Upper lobe of left lung (tissue), 6 donors: ENCODE data around the gene CLIP2. TPM values are rescaled to one million over a fixed set of nuclear protein-coding genes. Genes with fewer than 3 reads are reported as not detected.

Experiments used
- ATAC-seq, 2 donors: fragments of 200-7000 bp; cut with Tn5 transposase; one replicate each; pipeline ENCODE4 v1.9.1; 2022; ENCODE audit warnings: mild to moderate bottlenecking in 2 of 2, moderate library complexity in 2 of 2; ENCODE audit not compliant: low FRiP score in 2 of 2
- DNase-seq, 2 donors: peaks; one replicate each; pipeline ENCODE4 v3.0.0-alpha.2; 2019 to 2020
- H3K27ac ChIP-seq, 4 donors: fragments of 200-600 bp; sonication (generic); one replicate each; pipeline ENCODE4 v1.5.1; 2016 to 2019
- H3K27me3 ChIP-seq, 4 donors: fragments of 200-600 bp; sonication (generic); one replicate each; pipeline ENCODE4 v1.5.1; 2017 to 2019
- H3K36me3 ChIP-seq, 4 donors: fragments of 200-600 bp; sonication (generic); one replicate each; pipeline ENCODE4 v1.5.1; 2016 to 2019
- H3K4me1 ChIP-seq, 4 donors: fragments of 200-600 bp; sonication (generic); one replicate each; pipeline ENCODE4 v1.5.1; 2018 to 2019
- H3K4me3 ChIP-seq, 4 donors: fragments of 200-600 bp; sonication (generic); one replicate each; pipeline ENCODE4 v1.5.1; 2017 to 2019; ENCODE audit warnings: mild to moderate bottlenecking in 2 of 4, moderate library complexity in 1 of 4
- H3K9me3 ChIP-seq, 4 donors: fragments of 200-600 bp; sonication (generic); one replicate each; pipeline ENCODE4 v1.5.1; 2018 to 2019
- EP300 ChIP-seq, 4 donors: sonication (generic); formaldehyde crosslinking; IDR thresholded peaks; one replicate each; pipeline ENCODE4 v1.5.1; 2017; ENCODE audit warnings: antibody characterized with exemption in 4 of 4, control low read depth in 2 of 4
- POLR2A ChIP-seq, 4 donors: fragments of 450-650 bp; IDR thresholded peaks; one replicate each; pipeline ENCODE4 v1.5.1; 2016 to 2017; ENCODE audit warnings: antibody characterized with exemption in 4 of 4, mild to moderate bottlenecking in 2 of 4
- POLR2AphosphoS5 ChIP-seq, 2 donors: sonication (generic); formaldehyde crosslinking; IDR thresholded peaks; one replicate each; pipeline ENCODE4 v1.5.1; 2017; ENCODE audit warnings: antibody characterized with exemption in 2 of 2
- WGBS, 2 donors: methylation state at CpG; one replicate each; pipeline ENCODE4 v1.1.5; 2017 to 2018; 5-methylcytosine and 5-hydroxymethylcytosine counted together
- total RNA-seq, 6 donors: library from RNA; depleted of rRNA in 4 of 6; stranded (reverse); fragments of >200 nt in 4 of 6; gene quantifications; one replicate each; pipeline versions ENCODE4 v1.1.0 to v1.2.1, GENCODE V29; 2016 to 2021
- TF ChIP-seq, protein P1 (sequence below), 6 experiments: fragments of 450-650 bp in 4 of 6; fragments of 200-600 bp in 2 of 6; sonication (generic) in 2 of 6; IDR thresholded peaks; one replicate each; pipeline ENCODE4 v1.5.1; 2016 to 2019; ENCODE audit warnings: antibody characterized with exemption in 6 of 6
- donor health status: DM: no; HTN: no; CAD: no; lungs with moderate emphysema.
- donor health status: DM: no; HTN: yes; CAD: no; lungs with severe emphysema.

The CLIP2 gene
- total RNA-seq, 6 donors from 2014 or later = 12.1 to 55.5 (median 24.8) TPM

DNA sequence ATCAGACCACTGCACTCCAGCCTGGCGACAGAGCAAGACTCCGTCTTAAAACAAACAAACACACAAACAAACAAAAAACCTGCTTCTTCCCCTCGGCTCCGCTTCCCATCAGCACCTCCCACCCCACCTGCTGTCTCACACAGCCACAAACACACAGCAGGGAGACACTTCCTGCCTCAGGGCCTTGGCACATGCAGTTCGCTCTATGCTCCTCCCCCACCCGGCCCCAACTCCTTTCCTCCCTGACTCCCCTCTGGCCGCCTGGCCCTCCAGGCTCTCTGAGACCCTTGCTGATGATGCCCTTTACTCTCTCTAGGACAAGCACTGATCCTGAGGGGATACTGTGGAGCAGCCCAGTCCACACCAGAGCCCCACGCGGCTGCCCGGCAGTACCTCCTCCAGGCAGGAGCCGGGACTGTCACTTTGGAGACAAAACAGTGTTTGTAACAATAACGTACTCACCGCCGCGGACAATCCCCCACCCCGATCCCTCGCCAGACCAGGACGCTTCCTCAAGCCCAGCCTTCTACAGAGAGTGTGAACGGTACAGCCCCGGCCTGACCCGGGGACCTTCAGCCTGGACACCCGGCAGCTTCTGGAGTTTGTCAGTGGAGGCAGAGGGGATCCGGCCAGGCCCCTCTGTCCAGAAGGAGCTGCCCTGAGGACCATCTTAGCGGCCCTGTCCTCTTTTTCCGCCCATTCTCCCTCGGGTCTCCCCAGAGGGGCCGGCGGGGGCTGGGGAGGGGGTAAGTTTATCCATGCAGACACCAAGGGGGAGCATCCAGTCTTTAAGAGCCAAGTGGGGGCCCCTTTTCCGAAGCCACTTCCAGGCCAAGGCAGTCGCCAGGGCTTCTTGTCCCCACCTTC, 114.5 kb downstream of the CLIP2 start:
- ATAC-seq (peak in 1 of 2 donors; percentile 16), DNase-seq (no peak)
- Histone ChIP-seq H3K27me3 (no peaks in the 10 kb centered on the region), H3K9me3 (no peaks in the 10 kb centered on the region), H3K27ac (no peak overlapping the region), H3K4me3 (no peak overlapping the region), H3K36me3 (peaks cover 0 to 38% (median 20%) of the 10 kb centered on the region in 4 donors), H3K4me1 (no peaks in the 10 kb centered on the region)
- WGBS, 2 donors = 84 to 90% methylated on average over 21 to 30 of the region's 30 CpGs
- TF ChIP-seq, protein P1, sequence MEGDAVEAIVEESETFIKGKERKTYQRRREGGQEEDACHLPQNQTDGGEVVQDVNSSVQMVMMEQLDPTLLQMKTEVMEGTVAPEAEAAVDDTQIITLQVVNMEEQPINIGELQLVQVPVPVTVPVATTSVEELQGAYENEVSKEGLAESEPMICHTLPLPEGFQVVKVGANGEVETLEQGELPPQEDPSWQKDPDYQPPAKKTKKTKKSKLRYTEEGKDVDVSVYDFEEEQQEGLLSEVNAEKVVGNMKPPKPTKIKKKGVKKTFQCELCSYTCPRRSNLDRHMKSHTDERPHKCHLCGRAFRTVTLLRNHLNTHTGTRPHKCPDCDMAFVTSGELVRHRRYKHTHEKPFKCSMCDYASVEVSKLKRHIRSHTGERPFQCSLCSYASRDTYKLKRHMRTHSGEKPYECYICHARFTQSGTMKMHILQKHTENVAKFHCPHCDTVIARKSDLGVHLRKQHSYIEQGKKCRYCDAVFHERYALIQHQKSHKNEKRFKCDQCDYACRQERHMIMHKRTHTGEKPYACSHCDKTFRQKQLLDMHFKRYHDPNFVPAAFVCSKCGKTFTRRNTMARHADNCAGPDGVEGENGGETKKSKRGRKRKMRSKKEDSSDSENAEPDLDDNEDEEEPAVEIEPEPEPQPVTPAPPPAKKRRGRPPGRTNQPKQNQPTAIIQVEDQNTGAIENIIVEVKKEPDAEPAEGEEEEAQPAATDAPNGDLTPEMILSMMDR (IDR thresholded peaks at IDR 0.05) = no peak
- TF ChIP-seq POLR2AphosphoS5 (IDR thresholded peaks at IDR 0.05) = no peak
- TF ChIP-seq POLR2A (IDR thresholded peaks at IDR 0.05) = no peak
- TF ChIP-seq EP300 (IDR thresholded peaks at IDR 0.05) = no peak

DNA sequence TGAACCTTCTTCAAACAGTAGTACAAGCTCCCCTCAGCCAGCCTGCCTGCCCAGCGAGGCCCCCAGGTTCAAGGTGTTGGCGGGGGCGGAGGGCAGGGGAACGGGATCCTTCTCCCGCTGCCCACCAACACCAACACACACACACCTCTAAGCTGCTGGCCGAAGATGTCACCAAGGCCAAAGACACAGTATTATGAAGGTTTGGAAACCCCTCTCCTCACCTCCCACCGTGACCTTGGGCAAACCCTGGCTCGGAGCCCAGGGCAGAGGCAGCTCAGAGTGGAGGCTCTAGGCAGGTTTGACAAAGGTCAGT, 115.1 kb downstream of the CLIP2 start:
- Histone ChIP-seq H3K27ac (no peak overlapping the region), H3K36me3 (peaks cover 0 to 38% (median 20%) of the 10 kb centered on the region in 4 donors), H3K4me1 (no peaks in the 10 kb centered on the region), H3K27me3 (no peaks in the 10 kb centered on the region), H3K9me3 (no peaks in the 10 kb centered on the region), H3K4me3 (no peak overlapping the region)
- no peak for ATAC-seq
- TF ChIP-seq, protein P1 (IDR thresholded peaks at IDR 0.05) = no peak
- TF ChIP-seq POLR2AphosphoS5 (IDR thresholded peaks at IDR 0.05) (no peak), POLR2A (IDR thresholded peaks at IDR 0.05) (no peak), EP300 (IDR thresholded peaks at IDR 0.05) (no peak)
- DNase-seq = no peak
- 88 to 94% methylated on average over 7 to 8 of the region's 8 CpGs for WGBS, 2 donors

DNA sequence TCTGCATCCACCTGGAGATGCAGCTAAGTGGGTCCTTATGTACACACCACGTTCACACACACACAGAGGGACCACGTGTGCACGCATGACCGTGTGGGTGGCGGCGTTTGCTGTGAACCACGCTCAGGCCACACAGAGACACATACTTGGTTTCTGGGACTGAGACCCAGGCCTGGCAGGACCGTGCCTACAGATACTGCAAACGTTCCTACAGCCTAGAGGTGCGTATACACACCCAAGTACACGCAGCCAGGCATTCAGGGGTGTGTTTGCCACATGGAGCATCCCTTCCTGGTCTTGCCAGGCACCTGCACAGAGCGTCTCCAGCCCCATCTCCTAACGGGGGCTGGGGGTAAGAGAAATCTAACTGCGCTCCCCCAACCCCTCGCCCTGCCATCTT, 115.5 kb downstream of the CLIP2 start:
- Histone ChIP-seq H3K27ac (no peak overlapping the region), H3K36me3 (peaks cover 0 to 38% (median 20%) of the 10 kb centered on the region in 4 donors), H3K4me1 (no peaks in the 10 kb centered on the region), H3K27me3 (no peaks in the 10 kb centered on the region), H3K9me3 (no peaks in the 10 kb centered on the region), H3K4me3 (no peak overlapping the region)
- 90 to 94% methylated on average over 9 to 15 of the region's 15 CpGs for WGBS, 2 donors
- TF ChIP-seq, protein P1 (IDR thresholded peaks at IDR 0.05) = no peak
- no peak for TF ChIP-seq EP300 (IDR thresholded peaks at IDR 0.05)
- TF ChIP-seq POLR2AphosphoS5 (IDR thresholded peaks at IDR 0.05) = no peak
- TF ChIP-seq POLR2A (IDR thresholded peaks at IDR 0.05) = no peak
- ATAC-seq (no peak), DNase-seq (no peak)

DNA sequence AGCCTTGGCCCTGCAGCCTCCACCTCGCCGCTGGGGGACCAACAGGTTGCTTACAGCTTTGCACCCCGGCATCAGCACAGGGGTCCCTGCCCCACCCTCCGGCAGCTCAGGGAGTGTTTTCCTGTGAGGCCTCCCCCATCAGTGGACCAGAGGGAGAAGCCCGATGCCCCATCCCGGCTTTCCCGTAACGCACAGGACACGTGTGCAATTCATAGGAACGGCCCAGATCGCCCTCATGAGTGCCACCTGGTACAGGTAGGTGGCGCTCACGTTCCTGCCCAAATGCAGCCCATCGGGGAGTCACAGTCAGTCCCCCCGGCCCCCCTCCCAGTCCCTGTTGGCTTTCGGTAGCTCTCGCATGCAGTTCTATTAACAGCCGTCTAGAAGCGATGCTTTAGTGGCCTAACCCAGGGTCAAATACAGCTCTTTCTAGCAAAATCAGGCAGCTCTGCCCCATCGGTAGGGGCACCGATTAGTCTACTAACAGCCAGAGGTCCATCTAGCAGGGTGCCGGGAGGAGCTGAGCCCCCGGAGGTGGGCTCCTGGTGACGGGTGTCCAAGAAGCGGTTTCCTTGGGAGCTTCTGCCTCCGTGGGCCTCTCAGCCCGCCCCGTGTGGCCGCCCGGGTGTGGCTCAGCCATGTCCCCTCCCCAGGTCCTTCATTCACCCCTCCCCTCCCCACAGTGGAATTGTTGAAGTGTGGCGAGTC, 116.1 kb downstream of the CLIP2 start:
- no peaks in the 10 kb centered on the region for H3K9me3 ChIP-seq
- 83 to 85% methylated on average over 5 to 26 of the region's 31 CpGs for WGBS, 2 donors
- no peak for ATAC-seq
- peaks cover 0 to 37% (median 18%) of the 10 kb centered on the region in 4 donors for H3K36me3 ChIP-seq
- H3K4me3 ChIP-seq = no peak overlapping the region
- H3K4me1 ChIP-seq = no peaks in the 10 kb centered on the region
- H3K27me3 ChIP-seq = no peaks in the 10 kb centered on the region
- DNase-seq = peak in 1 of 2 donors; percentile 63
- no peak overlapping the region for H3K27ac ChIP-seq
- no peak for TF ChIP-seq POLR2AphosphoS5 (IDR thresholded peaks at IDR 0.05)
- TF ChIP-seq, protein P1 (IDR thresholded peaks at IDR 0.05) = peak in 2 of 6 experiments; percentile 27 to 31
